Measurements from ENCODE around the gene SMDT1.

- TF ChIP-seq CTCF (IDR thresholded peaks at IDR 0.05), result no peak
- TF ChIP-seq POLR2A (IDR thresholded peaks at IDR 0.05; ENCODE audit: low read depth), result peak; percentile 84
- TF ChIP-seq POLR2AphosphoS5 (IDR thresholded peaks at IDR 0.05), result peak; percentile 95 to 97
- TF ChIP-seq EP300 (IDR thresholded peaks at IDR 0.05), result no peak
These were observed at the start of gene SMDT1 for GRCh38 chr22:42079319-42080251.
